SK-N-SH (cell line): ENCODE results near the gene IGF2.
A peak's percentile ranks its signal among the peaks of the same experiment; 100 is the strongest.

Experiments
- CTCF ChIP-seq: fragments of 200-600 bp; sonication (generic); IDR thresholded peaks from 2 replicates; pipeline ENCODE4 v1.6.1; 2017; ENCODE audit warnings: antibody characterized with exemption, mild to moderate bottlenecking, moderate library complexity
- POLR2AphosphoS5 ChIP-seq: IDR thresholded peaks from 2 replicates; pipeline ENCODE4 v1.6.1; 2012; ENCODE audit warnings: low read depth, low read length
- RAD21 ChIP-seq: IDR thresholded peaks from 2 replicates; pipeline ENCODE4 v1.6.1; 2012; ENCODE audit warnings: mild to moderate bottlenecking, low read length
- REST ChIP-seq: IDR thresholded peaks from 2 replicates; pipeline ENCODE4 v1.6.1; 2012; ENCODE audit warnings: mild to moderate bottlenecking, low read depth, low read length, moderate library complexity
- TCF12 ChIP-seq: IDR thresholded peaks from 2 replicates; pipeline ENCODE4 v1.4.0; 2012
- TEAD4 ChIP-seq: IDR thresholded peaks from 2 replicates; pipeline ENCODE4 v1.4.0; 2012; ENCODE audit warnings: mild to moderate bottlenecking, borderline replicate concordance; ENCODE audit not compliant: insufficient read depth

- TF ChIP-seq TEAD4 (no peak), CTCF (peak; percentile 17; the same call in 1 of the 2 replicates), POLR2AphosphoS5 (no peak), RAD21 (peak; percentile 73), TCF12 (no peak), REST (no peak)
Measured at GRCh38 chr11:2186669-2187279, 47.6 kb upstream of the IGF2 start.
